Suppressor macrophage treated with lipopolysaccharide for 4 hours (primary cell): ENCODE results near the gene THOC1.
A peak's percentile ranks its signal among the peaks of the same experiment; 100 is the strongest.

Source experiments
- DNase-seq: peaks from one replicate; pipeline ENCODE4 v3.0.0-alpha.2; 2020

The THOC1 gene

GRCh38 chr18:275486-275885 is 7.6 kb upstream of the THOC1 start:
- peak; percentile 49 for DNase-seq

GRCh38 chr18:274313-274712 is 6.5 kb upstream of the THOC1 start:
- no peak for DNase-seq

- DNase-seq: no peak
Measured at GRCh38 chr18:273525-273924, 5.7 kb upstream of the THOC1 start.

- no peak for DNase-seq
Measured at GRCh38 chr18:272650-273049, 4.8 kb upstream of the THOC1 start.

GRCh38 chr18:269480-270095 is 1.7 kb upstream of the THOC1 start:
- DNase-seq: no peak

GRCh38 chr18:267380-267687 is 513 bp downstream of the THOC1 start:
- no peak for DNase-seq

GRCh38 chr18:261398-262073 is 6.3 kb downstream of the THOC1 start:
- DNase-seq: no peak

- DNase-seq: no peak
Measured at GRCh38 chr18:260547-260946, 7.3 kb downstream of the THOC1 start.

- DNase-seq: no peak
Measured at GRCh38 chr18:255171-255570, 12.7 kb downstream of the THOC1 start.

- no peak for DNase-seq
Measured at GRCh38 chr18:253121-253520, 14.7 kb downstream of the THOC1 start.

GRCh38 chr18:251572-251971 is 16.3 kb downstream of the THOC1 start:
- DNase-seq: no peak

GRCh38 chr18:250685-251084 is 17.2 kb downstream of the THOC1 start:
- no peak for DNase-seq

- DNase-seq: no peak
Measured at GRCh38 chr18:248053-248452, 19.8 kb downstream of the THOC1 start.

- no peak for DNase-seq
Measured at GRCh38 chr18:245282-245847, 22.5 kb downstream of the THOC1 start.

- no peak for DNase-seq
Measured at GRCh38 chr18:240175-240574, 27.7 kb downstream of the THOC1 start.

GRCh38 chr18:231563-231962 is 36.3 kb downstream of the THOC1 start:
- DNase-seq: no peak

- no peak for DNase-seq
Measured at GRCh38 chr18:228586-228985, 39.3 kb downstream of the THOC1 start.

- no peak for DNase-seq
Measured at GRCh38 chr18:227902-228301, 39.9 kb downstream of the THOC1 start.

GRCh38 chr18:227374-227773 is 40.5 kb downstream of the THOC1 start:
- DNase-seq: no peak

- DNase-seq: no peak
Measured at GRCh38 chr18:225745-226144, 42.1 kb downstream of the THOC1 start.

GRCh38 chr18:220708-221107 is 47.1 kb downstream of the THOC1 start:
- no peak for DNase-seq

- DNase-seq: no peak
Measured at GRCh38 chr18:217532-218336, 50.1 kb downstream of the THOC1 start.

- DNase-seq: no peak
Measured at GRCh38 chr18:215448-216010, 52.3 kb downstream of the THOC1 start.

- no peak for DNase-seq
Measured at GRCh38 chr18:213966-214365, 53.9 kb downstream of the THOC1 start.
